Thoracic aorta (tissue), 2 donors: ENCODE measurements around the gene EFCAB8. TPM values are rescaled to one million over a fixed set of nuclear protein-coding genes. Genes with fewer than 3 reads are reported as not detected.

ENCODE experiments used
- ATAC-seq: fragments of 150-250 bp; one replicate; pipeline ENCODE4 v1.8.0; 2017; ENCODE audit warnings: low read depth; ENCODE audit not compliant: insufficient number of reproducible peaks, low FRiP score
- DNase-seq: peaks from one replicate; pipeline ENCODE4 v3.0.0-alpha.2; 2020; ENCODE audit warnings: low spot score
- H3K27ac ChIP-seq, 2 donors: fragments of 200-600 bp; sonication (generic); 1 replicate in 1 of 2; 2 replicates in 1 of 2; pipeline ENCODE4 v1.5.1; 2016; ENCODE audit warnings: mild to moderate bottlenecking in 2 of 2, moderate library complexity in 2 of 2
- H3K27me3 ChIP-seq: fragments of 200-600 bp; sonication (generic); replicated peaks from 2 replicates; pipeline ENCODE4 v1.6.0; 2016; ENCODE audit warnings: mild to moderate bottlenecking; ENCODE audit not compliant: insufficient read depth
- H3K36me3 ChIP-seq: fragments of 200-600 bp; sonication (generic); one replicate; pipeline ENCODE4 v1.5.1; 2016
- H3K4me1 ChIP-seq, 2 donors: fragments of 200-600 bp; sonication (generic); 1 replicate in 1 of 2; 2 replicates in 1 of 2; pipeline versions ENCODE4 v1.5.1 to v1.6.0; 2016; ENCODE audit warnings: low read depth in 2 of 2, mild to moderate bottlenecking in 1 of 2; ENCODE audit not compliant: control insufficient read depth in 1 of 2
- H3K4me3 ChIP-seq: fragments of 200-600 bp; sonication (generic); 2 replicates; pipeline ENCODE4 v1.5.1; 2016; ENCODE audit warnings: mild to moderate bottlenecking
- H3K9me3 ChIP-seq: fragments of 200-600 bp; sonication (generic); 2 replicates; pipeline ENCODE4 v1.5.1; 2016
- CTCF ChIP-seq: fragments of 200-600 bp; sonication (generic); IDR thresholded peaks from one replicate; pipeline ENCODE4 v1.5.1; 2019; ENCODE audit warnings: antibody characterized with exemption
- total RNA-seq, 2 donors: library from RNA; depleted of rRNA; stranded (reverse); fragments of >200 nt; gene quantifications; one replicate each; pipeline versions ENCODE4 v1.1.0 to v1.2.3, GENCODE V29; 2016

Gene EFCAB8
- total RNA-seq, 2 donors from 2014 or later, result 1.5 to 2.9 TPM

DNA sequence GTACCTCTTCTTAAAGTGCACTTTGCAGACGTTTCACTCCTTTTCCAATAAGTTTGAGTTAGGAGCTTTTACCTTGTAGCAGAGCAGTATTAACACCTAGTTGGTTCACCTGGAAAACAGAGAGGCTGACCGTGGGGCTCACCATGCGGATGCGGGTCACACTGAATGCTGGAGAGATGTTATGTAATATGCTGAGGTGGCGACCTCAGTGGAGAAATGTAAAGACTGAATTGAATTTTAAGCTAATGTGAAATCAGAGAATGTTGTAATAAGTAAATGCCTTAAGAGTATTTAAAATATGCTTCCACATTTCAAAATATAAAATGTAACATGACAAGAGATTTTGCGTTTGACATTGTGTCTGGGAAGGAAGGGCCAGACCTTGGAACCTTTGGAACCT is 9.9 kb upstream of the EFCAB8 start:
- Histone ChIP-seq H3K36me3 (peaks cover 30% of the 10 kb centered on the region), H3K27ac (no peak overlapping the region), H3K9me3 (no peaks in the 10 kb centered on the region), H3K4me1 (no peaks in the 10 kb centered on the region), H3K4me3 (no peak overlapping the region), H3K27me3 (no peaks in the 10 kb centered on the region)
- ATAC-seq (no peak), DNase-seq (no peak)
- no peak for TF ChIP-seq CTCF

- Histone ChIP-seq H3K27ac (no peak overlapping the region), H3K4me1 (no peaks in the 10 kb centered on the region), H3K36me3 (peaks cover 30% of the 10 kb centered on the region), H3K9me3 (no peaks in the 10 kb centered on the region), H3K4me3 (no peak overlapping the region), H3K27me3 (no peaks in the 10 kb centered on the region)
- TF ChIP-seq CTCF, result no peak
- DNase-seq (no peak), ATAC-seq (no peak)
Measured at GRCh38 chr20:32849577-32849976, 9.1 kb upstream of the EFCAB8 start.

DNA sequence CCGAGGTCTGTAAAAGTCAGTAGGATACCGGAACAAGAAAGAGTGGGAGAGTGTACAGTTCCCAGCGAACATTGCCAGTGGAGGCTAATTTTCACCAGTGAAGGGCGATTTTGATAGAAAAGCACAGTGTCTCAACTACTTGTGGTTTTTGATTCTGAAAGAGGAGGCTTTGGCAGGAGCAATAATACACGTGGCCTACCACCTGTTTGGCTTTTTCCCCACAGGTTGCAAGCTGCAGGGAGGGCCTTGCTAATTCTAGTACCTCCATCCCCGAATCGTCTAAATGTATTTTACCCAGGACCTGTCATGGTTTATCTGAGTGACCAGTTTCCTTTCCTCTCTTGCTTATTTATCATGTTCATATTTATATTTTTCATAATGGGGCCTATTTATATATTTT is 3.3 kb upstream of the EFCAB8 start:
- Histone ChIP-seq H3K4me1 (no peaks in the 10 kb centered on the region), H3K27me3 (no peaks in the 10 kb centered on the region), H3K4me3 (no peak overlapping the region), H3K27ac (no peak overlapping the region), H3K9me3 (no peaks in the 10 kb centered on the region), H3K36me3 (peaks cover 6% of the 10 kb centered on the region)
- no peak for DNase-seq
- no peak for ATAC-seq
- no peak for TF ChIP-seq CTCF

DNA sequence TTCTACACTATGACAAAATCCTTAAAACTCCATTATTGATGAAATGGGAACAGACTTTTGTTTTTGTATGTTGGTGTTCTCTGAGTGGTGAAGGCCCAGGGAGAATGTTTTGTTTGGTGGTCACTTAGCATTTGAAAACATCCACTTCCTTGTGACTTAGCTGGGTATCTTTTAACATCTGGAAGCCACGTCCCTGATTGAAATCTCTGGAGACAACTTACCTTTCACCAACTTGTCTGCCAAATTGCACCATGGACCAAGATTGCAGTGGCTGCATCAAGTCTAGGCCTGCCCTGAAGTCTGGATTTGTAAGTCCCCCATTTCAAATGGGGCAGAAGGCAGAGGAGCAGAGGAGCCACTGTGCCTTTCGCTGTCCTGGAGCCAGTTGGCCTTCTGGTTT is 534 bp upstream of the EFCAB8 start:
- DNase-seq (no peak), ATAC-seq (no peak)
- Histone ChIP-seq H3K4me3 (no peak overlapping the region), H3K4me1 (no peaks in the 10 kb centered on the region), H3K36me3 (no peaks in the 10 kb centered on the region), H3K27me3 (no peaks in the 10 kb centered on the region), H3K9me3 (no peaks in the 10 kb centered on the region), H3K27ac (no peak overlapping the region)
- TF ChIP-seq CTCF, result no peak

GRCh38 chr20:32861446-32861845 is 2.7 kb downstream of the EFCAB8 start:
- Histone ChIP-seq H3K4me3 (no peak overlapping the region), H3K9me3 (no peaks in the 10 kb centered on the region), H3K36me3 (no peaks in the 10 kb centered on the region), H3K27me3 (no peaks in the 10 kb centered on the region), H3K27ac (no peak overlapping the region), H3K4me1 (no peaks in the 10 kb centered on the region)
- no peak for ATAC-seq
- no peak for DNase-seq
- TF ChIP-seq CTCF, result no peak
